Transverse colon (tissue), 4 donors: ENCODE data around the gene INPP4B.

Source experiments
- EP300 ChIP-seq: sonication (generic); formaldehyde crosslinking; IDR thresholded peaks from one replicate; pipeline ENCODE4 v1.6.1; 2017; ENCODE audit warnings: antibody characterized with exemption, low read depth
- POLR2A ChIP-seq: fragments of 450-650 bp; IDR thresholded peaks from one replicate; pipeline ENCODE4 v1.6.1; 2016; ENCODE audit warnings: antibody characterized with exemption, mild to moderate bottlenecking, moderate library complexity
- POLR2AphosphoS5 ChIP-seq, 3 donors: sonication (generic); formaldehyde crosslinking; IDR thresholded peaks; one replicate each; pipeline ENCODE4 v1.6.1; 2016; ENCODE audit warnings: antibody characterized with exemption in 3 of 3
- TF ChIP-seq, protein P1 (sequence below), 5 experiments: fragments of 200-600 bp in 3 of 5; fragments of 450-650 bp in 2 of 5; sonication (generic) in 3 of 5; IDR thresholded peaks; 1 replicate in 2 of 5; 2 replicates in 3 of 5; pipeline ENCODE4 v1.5.1; 2016 to 2017; ENCODE audit warnings: antibody characterized with exemption in 5 of 5, inconsistent platforms in 3 of 5, mild to moderate bottlenecking in 2 of 5, moderate library complexity in 1 of 5

DNA sequence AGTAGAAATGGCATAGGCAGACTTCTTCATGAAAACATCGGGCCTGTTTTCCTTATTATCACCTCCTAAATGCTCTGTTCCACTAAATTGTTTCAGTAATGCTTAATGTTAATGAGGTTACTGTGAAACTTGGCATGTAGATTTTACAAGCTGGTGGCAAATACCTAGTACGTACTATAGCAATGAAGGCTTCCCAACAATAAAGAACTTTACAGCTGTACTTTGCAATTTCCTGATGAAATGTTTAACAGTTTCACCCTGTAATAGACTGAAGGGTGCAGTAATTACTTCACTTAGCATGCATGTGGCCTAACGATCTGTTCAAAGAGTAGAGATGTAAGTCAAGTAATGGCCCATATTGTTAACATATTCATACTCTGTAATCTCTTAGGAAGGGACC, 685.0 kb downstream of the INPP4B start:
- TF ChIP-seq, protein P1, sequence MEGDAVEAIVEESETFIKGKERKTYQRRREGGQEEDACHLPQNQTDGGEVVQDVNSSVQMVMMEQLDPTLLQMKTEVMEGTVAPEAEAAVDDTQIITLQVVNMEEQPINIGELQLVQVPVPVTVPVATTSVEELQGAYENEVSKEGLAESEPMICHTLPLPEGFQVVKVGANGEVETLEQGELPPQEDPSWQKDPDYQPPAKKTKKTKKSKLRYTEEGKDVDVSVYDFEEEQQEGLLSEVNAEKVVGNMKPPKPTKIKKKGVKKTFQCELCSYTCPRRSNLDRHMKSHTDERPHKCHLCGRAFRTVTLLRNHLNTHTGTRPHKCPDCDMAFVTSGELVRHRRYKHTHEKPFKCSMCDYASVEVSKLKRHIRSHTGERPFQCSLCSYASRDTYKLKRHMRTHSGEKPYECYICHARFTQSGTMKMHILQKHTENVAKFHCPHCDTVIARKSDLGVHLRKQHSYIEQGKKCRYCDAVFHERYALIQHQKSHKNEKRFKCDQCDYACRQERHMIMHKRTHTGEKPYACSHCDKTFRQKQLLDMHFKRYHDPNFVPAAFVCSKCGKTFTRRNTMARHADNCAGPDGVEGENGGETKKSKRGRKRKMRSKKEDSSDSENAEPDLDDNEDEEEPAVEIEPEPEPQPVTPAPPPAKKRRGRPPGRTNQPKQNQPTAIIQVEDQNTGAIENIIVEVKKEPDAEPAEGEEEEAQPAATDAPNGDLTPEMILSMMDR (IDR thresholded peaks at IDR 0.05), result no peak
- TF ChIP-seq POLR2AphosphoS5 (IDR thresholded peaks at IDR 0.05) (no peak), POLR2A (no peak), EP300 (no peak)
